Measurements from ENCODE around the gene CTNNA3. TPM values are rescaled to one million over a fixed set of nuclear protein-coding genes. Genes with fewer than 3 reads are reported as not detected.

The CTNNA3 gene
- total RNA-seq, 1 experiment from 2014 or later, result 0.32 TPM

- no peak overlapping the region for H3K9ac ChIP-seq (ENCODE audit: low read length)
- DNase-seq (ENCODE audit: low read depth, low spot score) (no peak), ATAC-seq (no peak)
- TF ChIP-seq MAX (IDR thresholded peaks at IDR 0.05) (no peak), CBX3 (IDR thresholded peaks at IDR 0.05; ENCODE audit: low read depth) (no peak), ATF3 (IDR thresholded peaks at IDR 0.05) (no peak), SIN3A (IDR thresholded peaks at IDR 0.05; ENCODE audit: low read depth) (no peak), ELF1 (IDR thresholded peaks at IDR 0.05; ENCODE audit: borderline replicate concordance, low read depth) (no peak), EGR1 (IDR thresholded peaks at IDR 0.05; ENCODE audit: low read depth) (no peak), ZFX (IDR thresholded peaks at IDR 0.05) (no peak), EZH2phosphoT487 (IDR thresholded peaks at IDR 0.05; ENCODE audit: borderline replicate concordance) (no peak), YY1 (IDR thresholded peaks at IDR 0.05; ENCODE audit: extremely low read depth, insufficient replicate concordance, low read depth, low read length) (no peak), POLR2AphosphoS5 (IDR thresholded peaks at IDR 0.05; ENCODE audit: low read depth, low read length) (no peak), FOSL1 (IDR thresholded peaks at IDR 0.05; ENCODE audit: low read depth) (no peak), TCF7L2 (IDR thresholded peaks at IDR 0.05; ENCODE audit: borderline replicate concordance, extremely low read depth, insufficient read depth, insufficient read length) (no peak), POLR2A (IDR thresholded peaks at IDR 0.05; ENCODE audit: borderline replicate concordance, extremely low read depth, insufficient read depth, insufficient read length) (no peak), SP1 (IDR thresholded peaks at IDR 0.05; ENCODE audit: low read depth) (no peak), SRF (IDR thresholded peaks at IDR 0.05; ENCODE audit: low read depth) (no peak), RAD21 (IDR thresholded peaks at IDR 0.05; ENCODE audit: low read depth) (no peak), ZBTB33 (IDR thresholded peaks at IDR 0.05; ENCODE audit: extremely low read depth, insufficient replicate concordance, low read length) (no peak), ZNF274 (IDR thresholded peaks at IDR 0.05; ENCODE audit: low read depth, low read length) (no peak), REST (IDR thresholded peaks at IDR 0.05; ENCODE audit: low read depth) (no peak), JUND (IDR thresholded peaks at IDR 0.05) (no peak)
- no peak overlapping the region for H2AFZ ChIP-seq (ENCODE audit: low read depth, low read length, poor library complexity, severe bottlenecking)
- no peak overlapping the region for H3K4me3 ChIP-seq (replicated peaks in 1 of 2; ENCODE audit: low read depth in 1 of 2, low read length in 2 of 2)
- no peaks in the 10 kb centered on the region for H3K27me3 ChIP-seq (ENCODE audit: insufficient read depth, low read length)
- BruUV-seq (replicated peaks), result no TSS peak
- ChIA-PET RAD21 (ENCODE audit: low non-redundant PET in 1 of 2, low total read pairs in 2 of 2, uncharacterized antibody in 2 of 2, unreplicated experiment in 2 of 2) (no interaction called here), CTCF (no interaction called here), POLR2A (interaction anchor here (1.7 kb wide), 1 partner anchor 10 kb away, joined by 4 read pairs; no protein-coding TSS in a partner anchor)
- no peaks in the 10 kb centered on the region for H3K9me2 ChIP-seq (ENCODE audit: insufficient read depth)
- no peak overlapping the region for H3K27ac ChIP-seq (ENCODE audit: low read depth, low read length)
- H3K36me3 ChIP-seq (ENCODE audit: control insufficient read depth in 1 of 2, insufficient read depth in 2 of 2, low read length in 2 of 2), result no peaks in the 10 kb centered on the region
- no peaks in the 10 kb centered on the region for H4K20me1 ChIP-seq (ENCODE audit: insufficient read depth)
- H3K4me1 ChIP-seq (ENCODE audit: control insufficient read depth in 1 of 2, insufficient read depth in 2 of 2, low read length in 2 of 2), result no peaks in the 10 kb centered on the region
- H3K4me2 ChIP-seq (ENCODE audit: low read length), result no peak overlapping the region
- no peaks in the 10 kb centered on the region for H3K79me2 ChIP-seq (ENCODE audit: insufficient read depth, low read length)
- intact Hi-C loops (cut with micrococcal nuclease), result no loop called here
- H3K9me3 ChIP-seq (ENCODE audit: control insufficient read depth in 1 of 2, insufficient read depth in 1 of 2, low read depth in 1 of 2, low read length in 2 of 2), result no peaks in the 10 kb centered on the region
Measured at GRCh38 chr10:66805612-66806011, 890.4 kb downstream of the CTNNA3 start.
